Measurements from ENCODE around the gene TGM2.

DNA sequence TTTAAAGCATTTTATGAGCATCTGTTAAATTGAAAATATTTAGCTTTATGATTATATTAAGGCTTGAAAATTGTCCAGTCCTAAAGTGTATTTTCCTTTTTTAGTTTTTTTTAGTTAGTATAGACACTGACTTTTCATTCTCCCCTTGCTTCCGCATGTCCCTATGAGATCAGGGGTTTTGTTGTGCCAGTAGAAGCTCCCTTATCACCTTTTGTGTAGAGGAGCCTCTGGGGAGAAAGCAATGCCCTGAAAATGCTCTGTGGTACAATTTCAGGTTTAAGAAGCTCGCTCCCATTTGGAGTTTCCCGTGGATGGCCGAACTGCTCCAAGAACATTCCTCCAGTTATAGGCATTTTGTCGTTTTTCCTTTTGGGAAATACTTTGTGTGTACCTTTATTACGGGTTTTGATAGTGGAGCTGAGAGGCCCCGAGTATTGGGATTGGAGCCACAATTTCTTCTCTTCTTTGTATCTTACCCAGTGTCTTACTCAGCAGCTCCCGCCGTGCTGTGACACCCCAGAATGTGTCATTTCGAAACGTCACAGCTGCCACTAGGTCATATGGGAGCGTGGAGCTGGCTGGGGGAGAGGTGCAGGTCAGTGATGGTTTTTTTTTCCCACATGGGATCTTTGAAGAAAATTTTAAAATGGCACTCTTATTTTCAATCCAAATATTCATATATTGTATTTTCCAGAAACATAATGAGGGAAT, 81.6 kb downstream of the TGM2 start:
- no peak for TF ChIP-seq POLR2A (IDR thresholded peaks at IDR 0.05)
- TF ChIP-seq POLR2AphosphoS5 (IDR thresholded peaks at IDR 0.05): no peak
